Vagina (tissue), 2 donors: ENCODE results near the gene NUCKS1. TPM values are rescaled to one million over a fixed set of nuclear protein-coding genes. Genes with fewer than 3 reads are reported as not detected.

Source experiments
- DNase-seq, 2 donors: peaks; one replicate each; pipeline ENCODE4 v3.0.0-alpha.2; 2017; ENCODE audit errors: extremely low spot score in 2 of 2
- H3K27ac ChIP-seq: fragments of 200-600 bp; sonication (generic); one replicate; pipeline ENCODE4 v1.5.1; 2019
- H3K27me3 ChIP-seq: fragments of 200-600 bp; sonication (generic); one replicate; pipeline ENCODE4 v1.5.1; 2019
- H3K36me3 ChIP-seq, 2 donors: fragments of 200-600 bp; sonication (generic); one replicate each; pipeline ENCODE4 v1.5.1; 2017 to 2019
- H3K4me1 ChIP-seq: fragments of 200-600 bp; sonication (generic); one replicate; pipeline ENCODE4 v1.5.1; 2019
- H3K4me3 ChIP-seq, 2 donors: fragments of 200-600 bp; sonication (generic); 1 replicate in 1 of 2; 2 replicates in 1 of 2; pipeline ENCODE4 v1.5.1; 2016 to 2019
- H3K9me3 ChIP-seq: fragments of 200-600 bp; sonication (generic); one replicate; pipeline ENCODE4 v1.5.1; 2019
- POLR2A ChIP-seq, 2 donors: fragments of 450-650 bp; IDR thresholded peaks; one replicate each; pipeline ENCODE4 v1.6.1; 2017; ENCODE audit warnings: antibody characterized with exemption in 2 of 2, mild to moderate bottlenecking in 2 of 2, moderate library complexity in 2 of 2
- POLR2AphosphoS5 ChIP-seq, 2 donors: sonication (generic); formaldehyde crosslinking; IDR thresholded peaks; one replicate each; pipeline ENCODE4 v1.9.0; 2017; ENCODE audit warnings: antibody characterized with exemption in 2 of 2, mild to moderate bottlenecking in 2 of 2, low read depth in 1 of 2; ENCODE audit not compliant: insufficient read depth in 1 of 2
- intact Hi-C: fragments of 100-400 bp; cut with DNase I; formaldehyde crosslinking; loops from one replicate; pipeline ENCODE4 v1.15.1; 2023
- total RNA-seq: library from RNA; depleted of rRNA; stranded (reverse); fragments of >200 nt; gene quantifications from one replicate; pipeline ENCODE4 v1.2.3, GENCODE V29; 2016
- TF ChIP-seq, protein P1 (sequence below), 3 experiments: fragments of 450-650 bp in 2 of 3; fragments of 200-600 bp in 1 of 3; sonication (generic) in 1 of 3; IDR thresholded peaks; one replicate each; pipeline ENCODE4 v1.5.1; 2017 to 2019; ENCODE audit warnings: antibody characterized with exemption in 3 of 3, mild to moderate bottlenecking in 2 of 3, moderate library complexity in 2 of 3

The NUCKS1 gene
- total RNA-seq, 1 donor from 2014 or later: 57.2 TPM

DNA sequence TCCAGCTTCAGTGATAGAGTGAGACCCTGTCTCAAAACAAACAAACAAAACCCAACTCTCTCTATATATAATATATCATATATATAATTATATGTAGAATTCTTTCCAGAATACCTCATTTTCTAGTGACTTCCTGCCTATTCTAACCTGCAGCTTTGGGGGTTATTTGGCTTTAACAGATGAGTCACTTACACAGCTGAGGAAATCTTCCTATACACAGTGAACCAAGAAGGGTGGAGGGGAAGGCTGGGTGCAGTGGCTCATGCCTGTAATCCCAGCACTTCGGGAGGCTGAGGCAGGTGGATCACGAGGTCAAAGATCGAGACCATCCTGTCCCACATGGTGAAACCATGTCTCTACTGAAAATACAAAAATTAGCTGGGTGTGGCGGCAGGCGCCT lies 16.1 kb upstream of the NUCKS1 start:
- no peaks in the 10 kb centered on the region for H3K36me3 ChIP-seq
- no peak for DNase-seq
- no peaks in the 10 kb centered on the region for H3K9me3 ChIP-seq
- no peak overlapping the region for H3K4me3 ChIP-seq
- no peaks in the 10 kb centered on the region for H3K27me3 ChIP-seq
- no peak for TF ChIP-seq POLR2A (IDR thresholded peaks at IDR 0.05)
- TF ChIP-seq, protein P1, sequence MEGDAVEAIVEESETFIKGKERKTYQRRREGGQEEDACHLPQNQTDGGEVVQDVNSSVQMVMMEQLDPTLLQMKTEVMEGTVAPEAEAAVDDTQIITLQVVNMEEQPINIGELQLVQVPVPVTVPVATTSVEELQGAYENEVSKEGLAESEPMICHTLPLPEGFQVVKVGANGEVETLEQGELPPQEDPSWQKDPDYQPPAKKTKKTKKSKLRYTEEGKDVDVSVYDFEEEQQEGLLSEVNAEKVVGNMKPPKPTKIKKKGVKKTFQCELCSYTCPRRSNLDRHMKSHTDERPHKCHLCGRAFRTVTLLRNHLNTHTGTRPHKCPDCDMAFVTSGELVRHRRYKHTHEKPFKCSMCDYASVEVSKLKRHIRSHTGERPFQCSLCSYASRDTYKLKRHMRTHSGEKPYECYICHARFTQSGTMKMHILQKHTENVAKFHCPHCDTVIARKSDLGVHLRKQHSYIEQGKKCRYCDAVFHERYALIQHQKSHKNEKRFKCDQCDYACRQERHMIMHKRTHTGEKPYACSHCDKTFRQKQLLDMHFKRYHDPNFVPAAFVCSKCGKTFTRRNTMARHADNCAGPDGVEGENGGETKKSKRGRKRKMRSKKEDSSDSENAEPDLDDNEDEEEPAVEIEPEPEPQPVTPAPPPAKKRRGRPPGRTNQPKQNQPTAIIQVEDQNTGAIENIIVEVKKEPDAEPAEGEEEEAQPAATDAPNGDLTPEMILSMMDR (IDR thresholded peaks at IDR 0.05): no peak
- no peak for TF ChIP-seq POLR2AphosphoS5 (IDR thresholded peaks at IDR 0.05; ENCODE audit: insufficient read depth in 1 of 2, low read depth in 1 of 2)
- intact Hi-C loops: no loop called here
- H3K4me1 ChIP-seq: no peaks in the 10 kb centered on the region
- no peak overlapping the region for H3K27ac ChIP-seq

DNA sequence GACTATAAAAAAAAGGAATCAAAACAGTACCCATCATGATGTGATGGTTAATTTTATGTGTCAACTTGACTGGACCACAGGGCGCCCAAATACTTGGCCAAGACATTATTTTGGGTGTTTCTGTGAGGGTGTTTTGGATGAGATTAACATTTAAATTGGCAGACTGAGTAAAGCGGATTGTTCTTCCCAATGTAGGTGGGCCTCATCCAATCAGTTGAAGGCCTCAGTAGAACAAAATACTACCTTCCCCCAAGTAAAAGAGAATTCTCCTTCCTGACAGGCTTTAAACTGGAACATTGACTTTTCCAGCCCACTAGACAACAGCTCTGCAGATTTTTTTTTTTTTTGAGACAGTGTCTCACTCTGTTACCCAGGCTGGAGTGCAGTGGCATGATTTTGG lies 14.6 kb upstream of the NUCKS1 start:
- intact Hi-C loops: no loop called here
- H3K9me3 ChIP-seq: no peaks in the 10 kb centered on the region
- no peak overlapping the region for H3K4me3 ChIP-seq
- no peaks in the 10 kb centered on the region for H3K27me3 ChIP-seq
- DNase-seq: no peak
- TF ChIP-seq POLR2AphosphoS5 (IDR thresholded peaks at IDR 0.05; ENCODE audit: insufficient read depth in 1 of 2, low read depth in 1 of 2): no peak
- TF ChIP-seq, protein P1 (IDR thresholded peaks at IDR 0.05): no peak
- TF ChIP-seq POLR2A (IDR thresholded peaks at IDR 0.05): no peak
- H3K36me3 ChIP-seq: no peaks in the 10 kb centered on the region
- H3K27ac ChIP-seq: no peak overlapping the region
- no peaks in the 10 kb centered on the region for H3K4me1 ChIP-seq

DNA sequence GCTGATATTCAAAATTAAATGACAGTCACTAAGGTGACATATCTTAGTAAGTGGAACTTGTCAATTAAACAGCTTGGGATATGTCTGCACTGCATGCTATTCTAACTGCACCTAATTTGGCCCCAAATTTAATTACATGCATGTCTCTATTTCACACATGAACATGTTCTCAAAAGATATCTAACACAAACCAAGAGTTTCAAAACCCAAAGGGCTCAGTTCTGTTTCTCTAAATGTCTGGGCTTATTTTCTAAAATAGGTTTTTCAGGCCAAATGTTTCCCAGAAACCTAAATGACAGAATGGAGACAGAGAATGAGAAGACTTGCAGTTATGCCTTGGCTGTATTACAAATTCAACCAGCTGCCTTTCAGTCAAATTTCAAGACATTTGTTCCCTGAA lies 14.0 kb upstream of the NUCKS1 start:
- Histone ChIP-seq H3K9me3 (no peaks in the 10 kb centered on the region), H3K36me3 (no peaks in the 10 kb centered on the region), H3K4me1 (no peaks in the 10 kb centered on the region), H3K27ac (no peak overlapping the region), H3K4me3 (no peak overlapping the region), H3K27me3 (no peaks in the 10 kb centered on the region)
- TF ChIP-seq POLR2A (IDR thresholded peaks at IDR 0.05) (no peak), POLR2AphosphoS5 (IDR thresholded peaks at IDR 0.05; ENCODE audit: insufficient read depth in 1 of 2, low read depth in 1 of 2) (no peak)
- TF ChIP-seq, protein P1 (IDR thresholded peaks at IDR 0.05): no peak
- intact Hi-C loops: no loop called here
- DNase-seq: no peak

DNA sequence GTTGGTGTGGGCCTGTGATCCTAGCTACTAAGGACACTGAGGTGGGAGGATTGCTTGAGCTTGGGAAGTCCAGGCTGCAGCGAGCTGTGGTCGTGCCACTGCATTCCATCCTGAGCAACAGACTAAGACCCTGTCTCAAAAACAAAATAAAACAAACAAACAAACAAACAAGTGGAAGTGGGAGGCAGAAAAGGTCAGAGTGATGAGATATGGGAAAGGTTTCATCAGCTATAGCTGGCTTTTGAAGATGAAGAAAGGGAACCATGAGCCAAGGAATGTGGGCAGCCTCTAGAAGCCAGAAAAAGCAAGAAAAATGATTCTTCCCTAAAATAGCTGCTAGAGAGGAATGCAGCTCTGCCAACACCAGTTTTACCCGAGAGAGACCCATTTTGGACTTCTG lies 10.6 kb upstream of the NUCKS1 start:
- H3K9me3 ChIP-seq: no peaks in the 10 kb centered on the region
- no peak for DNase-seq
- intact Hi-C loops: no loop called here
- H3K27me3 ChIP-seq: no peaks in the 10 kb centered on the region
- H3K4me3 ChIP-seq: no peak overlapping the region
- H3K36me3 ChIP-seq: no peaks in the 10 kb centered on the region
- TF ChIP-seq POLR2A (IDR thresholded peaks at IDR 0.05): no peak
- TF ChIP-seq, protein P1 (IDR thresholded peaks at IDR 0.05): no peak
- no peak for TF ChIP-seq POLR2AphosphoS5 (IDR thresholded peaks at IDR 0.05; ENCODE audit: insufficient read depth in 1 of 2, low read depth in 1 of 2)
- H3K4me1 ChIP-seq: no peaks in the 10 kb centered on the region
- no peak overlapping the region for H3K27ac ChIP-seq

DNA sequence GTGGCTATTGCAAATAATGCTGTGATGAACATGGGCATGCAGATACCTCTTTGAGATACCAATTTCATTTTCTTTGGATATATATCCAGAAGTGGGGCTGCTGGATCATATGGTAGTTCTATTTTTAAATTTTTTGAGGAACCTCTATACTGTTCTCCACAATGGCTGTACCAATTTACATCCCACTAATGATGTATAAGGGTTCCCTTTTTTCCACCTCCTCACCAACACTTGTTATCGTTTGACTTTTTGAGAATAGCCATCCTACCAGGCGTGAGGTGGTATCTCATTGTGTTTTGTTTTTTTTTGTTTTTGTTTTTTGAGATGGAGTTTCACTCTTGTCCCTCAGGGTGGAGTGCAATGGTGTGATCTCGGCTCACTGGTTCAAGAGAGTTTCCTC lies 6.6 kb upstream of the NUCKS1 start:
- no peaks in the 10 kb centered on the region for H3K4me1 ChIP-seq

More for the DNA sequence above, 6.6 kb upstream of the NUCKS1 start:
- intact Hi-C loops: no loop called here
- Histone ChIP-seq H3K9me3 (no peaks in the 10 kb centered on the region), H3K36me3 (no peaks in the 10 kb centered on the region), H3K27me3 (no peaks in the 10 kb centered on the region), H3K27ac (no peak overlapping the region), H3K4me3 (no peak overlapping the region)
- TF ChIP-seq, protein P1 (IDR thresholded peaks at IDR 0.05): no peak
- TF ChIP-seq POLR2AphosphoS5 (IDR thresholded peaks at IDR 0.05; ENCODE audit: insufficient read depth in 1 of 2, low read depth in 1 of 2) (no peak), POLR2A (IDR thresholded peaks at IDR 0.05) (no peak)
- DNase-seq: no peak
